H9 (cell line): Measurements from ENCODE around the gene THAP2. TPM values are rescaled to one million over a fixed set of nuclear protein-coding genes. Genes with fewer than 3 reads are reported as not detected.

Source experiments
- DNase-seq: peaks from one replicate; pipeline ENCODE4 v3.0.0-alpha.2; 2017
- H2AFZ ChIP-seq: one replicate; pipeline ENCODE4 v1.6.1; 2013; ENCODE audit warnings: mild to moderate bottlenecking, low read length, control low read depth, moderate library complexity
- H2AK5ac ChIP-seq: 2 replicates; pipeline ENCODE4 v1.6.1; 2013; ENCODE audit warnings: low read length, control low read depth, mixed read lengths; ENCODE audit not compliant: insufficient read length
- H2BK120ac ChIP-seq: one replicate; pipeline ENCODE4 v1.6.1; 2013; ENCODE audit warnings: low read depth, mild to moderate bottlenecking, low read length, control low read depth, inconsistent platforms; ENCODE audit not compliant: poor library complexity, severe bottlenecking
- H2BK12ac ChIP-seq: 2 replicates; pipeline ENCODE4 v1.6.1; 2013; ENCODE audit warnings: low read length, control low read depth, mixed read lengths, low read depth; ENCODE audit not compliant: insufficient read length
- H2BK15ac ChIP-seq: 2 replicates; pipeline ENCODE4 v1.6.1; 2013; ENCODE audit warnings: low read depth, low read length, control low read depth
- H2BK20ac ChIP-seq: one replicate; pipeline ENCODE4 v1.6.1; 2013; ENCODE audit warnings: low read depth, mild to moderate bottlenecking, low read length, control low read depth, inconsistent platforms; ENCODE audit not compliant: poor library complexity, severe bottlenecking
- H2BK5ac ChIP-seq: 2 replicates; pipeline ENCODE4 v1.6.1; 2013; ENCODE audit warnings: low read length, control low read depth, mixed read lengths; ENCODE audit not compliant: insufficient read length
- H3K14ac ChIP-seq: 2 replicates; pipeline ENCODE4 v1.6.1; 2013; ENCODE audit warnings: low read length, control low read depth; ENCODE audit not compliant: insufficient read depth
- H3K18ac ChIP-seq: 2 replicates; pipeline ENCODE4 v1.6.1; 2013; ENCODE audit warnings: low read depth, mild to moderate bottlenecking, mixed read lengths, low read length, control low read depth; ENCODE audit not compliant: insufficient read length
- H3K23ac ChIP-seq: 2 replicates; pipeline ENCODE4 v1.6.1; 2013; ENCODE audit warnings: low read length, control low read depth, mixed read lengths, low read depth; ENCODE audit not compliant: insufficient read length
- H3K23me2 ChIP-seq: 2 replicates; pipeline ENCODE4 v1.6.1; 2013; ENCODE audit warnings: low read depth, mild to moderate bottlenecking, mixed read lengths, low read length, control low read depth; ENCODE audit not compliant: insufficient read length, poor library complexity, severe bottlenecking
- H3K27ac ChIP-seq: 2 replicates; pipeline ENCODE4 v1.5.1; 2013; ENCODE audit warnings: low read length, control low read depth, mixed read lengths, low read depth; ENCODE audit not compliant: insufficient read length
- H3K27me3 ChIP-seq: 2 replicates; pipeline ENCODE4 v1.6.1; 2013; ENCODE audit warnings: low read length, control low read depth, inconsistent platforms; ENCODE audit not compliant: insufficient read depth
- H3K4ac ChIP-seq: 2 replicates; pipeline ENCODE4 v1.6.1; 2013; ENCODE audit warnings: low read depth, mild to moderate bottlenecking, control low read depth, inconsistent platforms, low read length, moderate library complexity
- H3K4me1 ChIP-seq: 2 replicates; pipeline ENCODE4 v1.6.1; 2013; ENCODE audit warnings: low read length, control low read depth, inconsistent platforms; ENCODE audit not compliant: insufficient read depth
- H3K4me2 ChIP-seq: 2 replicates; pipeline ENCODE4 v1.6.1; 2013; ENCODE audit warnings: low read length, control low read depth, mixed read lengths; ENCODE audit not compliant: insufficient read length, insufficient read depth
- H3K56ac ChIP-seq: 2 replicates; pipeline ENCODE4 v1.6.1; 2013; ENCODE audit warnings: low read depth, mild to moderate bottlenecking, mixed read lengths, low read length, control low read depth; ENCODE audit not compliant: insufficient read length
- H3K79me1 ChIP-seq: 2 replicates; pipeline ENCODE4 v1.6.1; 2013; ENCODE audit warnings: low read depth, mild to moderate bottlenecking, moderate library complexity, low read length, control low read depth, inconsistent platforms; ENCODE audit not compliant: insufficient read depth, poor library complexity, severe bottlenecking
- H3K79me2 ChIP-seq: 2 replicates; pipeline ENCODE4 v1.6.1; 2013; ENCODE audit warnings: low read length, control low read depth, inconsistent platforms; ENCODE audit not compliant: insufficient read depth
- H3K9ac ChIP-seq: 2 replicates; pipeline ENCODE4 v1.6.1; 2013; ENCODE audit warnings: low read length, control low read depth, mixed read lengths; ENCODE audit not compliant: insufficient read length; ENCODE audit errors: extremely low read depth
- H3K9me3 ChIP-seq: one replicate; pipeline ENCODE4 v1.6.1; 2013; ENCODE audit warnings: low read depth, low read length, inconsistent platforms; ENCODE audit not compliant: control insufficient read depth
- H3T11ph ChIP-seq: one replicate; pipeline ENCODE4 v1.6.1; 2013; ENCODE audit warnings: mild to moderate bottlenecking, low read length, control low read depth, inconsistent platforms
- H4K20me1 ChIP-seq: one replicate; pipeline ENCODE4 v1.6.1; 2013; ENCODE audit not compliant: control insufficient read depth, insufficient read length, insufficient read depth
- H4K5ac ChIP-seq: 2 replicates; pipeline ENCODE4 v1.6.1; 2013; ENCODE audit warnings: low read depth, mild to moderate bottlenecking, mixed read lengths, low read length, control low read depth; ENCODE audit not compliant: insufficient read length
- H4K8ac ChIP-seq: replicated peaks from 2 replicates; pipeline ENCODE4 v1.6.1; 2013; ENCODE audit warnings: low read length, control low read depth, mixed read lengths, low read depth; ENCODE audit not compliant: insufficient read length
- H4K91ac ChIP-seq: 2 replicates; pipeline ENCODE4 v1.6.1; 2013; ENCODE audit warnings: low read depth, mild to moderate bottlenecking, moderate library complexity, mixed read lengths, low read length, control low read depth; ENCODE audit not compliant: insufficient read length
- H3K27ac Mint-ChIP-seq, 3 experiments: 2 replicates in 2 of 3; 3 replicates in 1 of 3; pipeline ENCODE4 v1.8.0; 2020 to 2021; ENCODE audit warnings: mixed read lengths in 3 of 3, mild to moderate bottlenecking in 1 of 3, moderate library complexity in 1 of 3
- H3K27me3 Mint-ChIP-seq: 2 replicates; pipeline ENCODE4 v1.8.0; 2021; ENCODE audit warnings: low read depth, mild to moderate bottlenecking, moderate library complexity, mixed read lengths
- H3K36me3 Mint-ChIP-seq, 3 experiments: 2 replicates in 2 of 3; 3 replicates in 1 of 3; pipeline ENCODE4 v1.8.0; 2020 to 2021; ENCODE audit warnings: low read depth in 3 of 3, mixed read lengths in 3 of 3; ENCODE audit not compliant: insufficient read depth in 1 of 3
- H3K4me1 Mint-ChIP-seq, 2 experiments: 2 replicates each; pipeline ENCODE4 v1.8.0; 2020; ENCODE audit warnings: mixed read lengths in 2 of 2
- H3K4me3 Mint-ChIP-seq, 2 experiments: 2 replicates in 1 of 2; 3 replicates in 1 of 2; pipeline ENCODE4 v1.8.0; 2020 to 2021; ENCODE audit warnings: mild to moderate bottlenecking in 2 of 2, mixed read lengths in 2 of 2, moderate library complexity in 1 of 2
- H3K9me3 Mint-ChIP-seq, 2 experiments: 2 replicates in 1 of 2; 3 replicates in 1 of 2; pipeline ENCODE4 v1.8.0; 2020; ENCODE audit warnings: mild to moderate bottlenecking in 2 of 2, mixed read lengths in 2 of 2, moderate library complexity in 1 of 2
- WGBS: extraction: QIAGEN DNeasy Blood & Tissue Kit; methylation state at CpG from one replicate; pipeline ENCODE4 v1.1.7; 2013; ENCODE audit warnings: missing lambda C conversion rate, low lambda C conversion rate, mixed read lengths; ENCODE audit not compliant: insufficient read length; ENCODE audit errors: extremely low coverage; 5-methylcytosine and 5-hydroxymethylcytosine counted together
- total RNA-seq: library from RNA; stranded (reverse); gene quantifications from 2 replicates; pipeline ENCODE4 v1.2.1, GENCODE V29; 2021
- TF ChIP-seq, protein P1 (sequence below): fragments of 200-600 bp; sonication (generic); conservative IDR thresholded peaks from 3 replicates; pipeline ENCODE4 v1.8.0; 2021; ENCODE audit warnings: antibody characterized with exemption, mild to moderate bottlenecking

THAP2 gene
- total RNA-seq, 1 experiment from 2014 or later, result 3.7 TPM

DNA sequence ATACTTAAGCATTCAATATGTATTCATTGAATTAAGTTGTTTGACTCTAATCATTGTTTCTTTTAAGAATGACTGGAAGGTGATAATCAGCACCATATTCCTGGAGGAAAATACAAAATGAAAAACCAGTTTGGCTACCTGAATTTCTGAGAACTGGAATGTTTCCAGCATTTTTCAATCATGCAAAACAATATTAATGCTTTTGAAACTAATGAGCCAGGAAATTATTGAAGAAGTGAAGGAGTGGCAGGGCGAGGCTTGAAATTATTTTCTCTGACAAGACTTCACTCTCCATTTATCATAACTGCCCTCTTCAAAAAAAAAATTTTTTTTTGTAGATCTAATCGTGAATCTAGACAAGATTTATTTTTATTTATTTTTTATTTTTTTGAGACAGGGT, 40.8 kb downstream of the THAP2 start:
- Mint-ChIP-seq H3K9me3 (no peaks in the 10 kb centered on the region), H3K4me3 (no peak overlapping the region), H3K27ac (no peak overlapping the region), H3K4me1 (peaks cover 9 to 11% of the 10 kb centered on the region in 2 experiments; a peak in 3 of 4 replicates), H3K36me3 (peaks cover 0 to 8% (median 4%) of the 10 kb centered on the region in 3 experiments; a peak in 6 of 7 replicates), H3K27me3 (no peaks in the 10 kb centered on the region)
- Histone ChIP-seq H3K14ac (no peak overlapping the region), H3K79me1 (no peaks in the 10 kb centered on the region), H3K27ac (no peak overlapping the region), H2BK15ac (no peak overlapping the region), H3K4ac (no peak overlapping the region), H2BK20ac (no peak overlapping the region), H3T11ph (no peak overlapping the region), H3K23ac (no peak overlapping the region), H3K23me2 (no peaks in the 10 kb centered on the region), H3K18ac (no peak overlapping the region), H3K56ac (no peak overlapping the region), H3K9ac (no peak overlapping the region), H2BK120ac (no peak overlapping the region), H3K4me1 (no peaks in the 10 kb centered on the region), H2AK5ac (no peak overlapping the region), H2AFZ (no peak overlapping the region), H4K91ac (no peak overlapping the region), H2BK5ac (no peak overlapping the region), H3K27me3 (no peaks in the 10 kb centered on the region), H2BK12ac (no peak overlapping the region), H4K5ac (no peak overlapping the region), H4K20me1 (no peaks in the 10 kb centered on the region), H4K8ac (no peak overlapping the region), H3K79me2 (no peaks in the 10 kb centered on the region), H3K9me3 (no peaks in the 10 kb centered on the region), H3K4me2 (no peak overlapping the region)
- no peak for DNase-seq
- TF ChIP-seq, protein P1, sequence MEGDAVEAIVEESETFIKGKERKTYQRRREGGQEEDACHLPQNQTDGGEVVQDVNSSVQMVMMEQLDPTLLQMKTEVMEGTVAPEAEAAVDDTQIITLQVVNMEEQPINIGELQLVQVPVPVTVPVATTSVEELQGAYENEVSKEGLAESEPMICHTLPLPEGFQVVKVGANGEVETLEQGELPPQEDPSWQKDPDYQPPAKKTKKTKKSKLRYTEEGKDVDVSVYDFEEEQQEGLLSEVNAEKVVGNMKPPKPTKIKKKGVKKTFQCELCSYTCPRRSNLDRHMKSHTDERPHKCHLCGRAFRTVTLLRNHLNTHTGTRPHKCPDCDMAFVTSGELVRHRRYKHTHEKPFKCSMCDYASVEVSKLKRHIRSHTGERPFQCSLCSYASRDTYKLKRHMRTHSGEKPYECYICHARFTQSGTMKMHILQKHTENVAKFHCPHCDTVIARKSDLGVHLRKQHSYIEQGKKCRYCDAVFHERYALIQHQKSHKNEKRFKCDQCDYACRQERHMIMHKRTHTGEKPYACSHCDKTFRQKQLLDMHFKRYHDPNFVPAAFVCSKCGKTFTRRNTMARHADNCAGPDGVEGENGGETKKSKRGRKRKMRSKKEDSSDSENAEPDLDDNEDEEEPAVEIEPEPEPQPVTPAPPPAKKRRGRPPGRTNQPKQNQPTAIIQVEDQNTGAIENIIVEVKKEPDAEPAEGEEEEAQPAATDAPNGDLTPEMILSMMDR, result no peak
- no CpG with 5 or more reads among the region's 2 CpGs for WGBS
